Endothelial cell of hepatic sinusoid (primary cell): Measurements from ENCODE around the gene PLEKHF1.

Experiments
- in situ Hi-C: cut with HindIII; loops from 2 replicates; pipeline ENCODE4 v1.10.0; 2017; ENCODE audit warnings: low sequenced_read_pairs

PLEKHF1 gene

GRCh38 chr19:29634002-29634401 is 31.3 kb upstream of the PLEKHF1 start:
- in situ Hi-C loops = no loop called here

- in situ Hi-C loops = no loop called here
Observed at GRCh38 chr19:29634423-29635130, 30.7 kb upstream of the PLEKHF1 start.

GRCh38 chr19:29635963-29636362 is 29.3 kb upstream of the PLEKHF1 start:
- in situ Hi-C loops = no loop called here

GRCh38 chr19:29636553-29637360 is 28.5 kb upstream of the PLEKHF1 start:
- in situ Hi-C loops = no loop called here

- in situ Hi-C loops = no loop called here
Observed at GRCh38 chr19:29639086-29639485, 26.2 kb upstream of the PLEKHF1 start.

GRCh38 chr19:29640231-29640630 is 25.0 kb upstream of the PLEKHF1 start:
- in situ Hi-C loops = no loop called here

GRCh38 chr19:29641597-29641996 is 23.7 kb upstream of the PLEKHF1 start:
- in situ Hi-C loops = no loop called here

- in situ Hi-C loops = no loop called here
Observed at GRCh38 chr19:29643361-29643935, 21.8 kb upstream of the PLEKHF1 start.

GRCh38 chr19:29644210-29644609 is 21.1 kb upstream of the PLEKHF1 start:
- in situ Hi-C loops = no loop called here

- in situ Hi-C loops = no loop called here
Observed at GRCh38 chr19:29645491-29645867, 19.8 kb upstream of the PLEKHF1 start.

GRCh38 chr19:29645911-29646310 is 19.4 kb upstream of the PLEKHF1 start:
- in situ Hi-C loops = no loop called here

- in situ Hi-C loops = no loop called here
Observed at GRCh38 chr19:29650772-29651387, 14.4 kb upstream of the PLEKHF1 start.

GRCh38 chr19:29651622-29652394 is 13.5 kb upstream of the PLEKHF1 start:
- in situ Hi-C loops = no loop called here

- in situ Hi-C loops = no loop called here
Observed at GRCh38 chr19:29653398-29653797, 11.9 kb upstream of the PLEKHF1 start.

- in situ Hi-C loops = no loop called here
Observed at GRCh38 chr19:29655648-29656335, 9.5 kb upstream of the PLEKHF1 start.

- in situ Hi-C loops = no loop called here
Observed at GRCh38 chr19:29658221-29658991, 6.9 kb upstream of the PLEKHF1 start.

- in situ Hi-C loops = loop anchor here (5.0 kb wide), 1 partner anchor 54 kb away; the partner anchor contains the start of gene POP4
Observed at GRCh38 chr19:29660835-29661234, 4.4 kb upstream of the PLEKHF1 start.

- in situ Hi-C loops = loop anchor here (5.0 kb wide), 1 partner anchor 55 kb away; the partner anchor contains the start of gene POP4
Observed at GRCh38 chr19:29662278-29662603, 3.0 kb upstream of the PLEKHF1 start.
